Effector memory CD8-positive, alpha-beta T cell (primary cell): ENCODE results near the gene LIM2.

Source experiments
- ATAC-seq: fragments of 150-1000 bp; cut with Tn5 transposase; replicated peaks from 2 replicates; pipeline ENCODE4 v1.10.0; 2021; ENCODE audit warnings: mild to moderate bottlenecking, moderate library complexity
- DNase-seq, 3 experiments: peaks; one replicate each; pipeline ENCODE4 v3.0.0; 2021
- H3K27ac Mint-ChIP-seq, 2 donors: one replicate each; pipeline ENCODE4 v1.8.0; 2022; ENCODE audit warnings: mild to moderate bottlenecking in 2 of 2, mixed read lengths in 2 of 2, moderate library complexity in 2 of 2
- H3K27me3 Mint-ChIP-seq, 2 donors: one replicate each; pipeline ENCODE4 v1.8.0; 2022; ENCODE audit warnings: mixed read lengths in 2 of 2
- H3K36me3 Mint-ChIP-seq: one replicate; pipeline ENCODE4 v1.8.0; 2022; ENCODE audit warnings: mild to moderate bottlenecking, moderate library complexity, mixed read lengths; ENCODE audit not compliant: insufficient read depth
- H3K4me1 Mint-ChIP-seq, 2 donors: one replicate each; pipeline ENCODE4 v1.8.0; 2022; ENCODE audit warnings: low read depth in 2 of 2, mixed read lengths in 2 of 2
- H3K4me3 Mint-ChIP-seq, 2 donors: one replicate each; pipeline ENCODE4 v1.8.0; 2022; ENCODE audit warnings: mild to moderate bottlenecking in 2 of 2, mixed read lengths in 2 of 2, moderate library complexity in 2 of 2
- H3K9me3 Mint-ChIP-seq, 2 donors: one replicate each; pipeline ENCODE4 v1.8.0; 2022; ENCODE audit warnings: mixed read lengths in 2 of 2

Gene LIM2

GRCh38 chr19:51337141-51337860 lies 50.5 kb downstream of the LIM2 start:
- Mint-ChIP-seq H3K4me1 (peaks cover 14 to 23% of the 10 kb centered on the region in 2 donors), H3K9me3 (no peaks in the 10 kb centered on the region), H3K36me3 (peaks cover 8% of the 10 kb centered on the region), H3K4me3 (peak overlapping the region in 1 of 2 donors; percentile 95), H3K27ac (no peak overlapping the region), H3K27me3 (peaks cover 0 to 9% of the 10 kb centered on the region in 2 donors)
- ATAC-seq, result no peak
- no peak for DNase-seq

GRCh38 chr19:51333836-51334460 lies 53.8 kb downstream of the LIM2 start:
- peaks cover 27 to 43% of the 10 kb centered on the region in 2 donors for H3K27me3 Mint-ChIP-seq
- no peak for ATAC-seq
- H3K4me3 Mint-ChIP-seq, result no peak overlapping the region
- peaks cover 3% of the 10 kb centered on the region for H3K36me3 Mint-ChIP-seq
- H3K9me3 Mint-ChIP-seq, result peaks cover 0 to 1% of the 10 kb centered on the region in 2 donors
- DNase-seq, result no peak
- H3K4me1 Mint-ChIP-seq, result peaks cover 3 to 7% of the 10 kb centered on the region in 2 donors
- peak overlapping the region in 1 of 2 donors; percentile 44 for H3K27ac Mint-ChIP-seq

GRCh38 chr19:51331716-51332115 lies 56.1 kb downstream of the LIM2 start:
- H3K27me3 Mint-ChIP-seq, result peaks cover 43 to 65% of the 10 kb centered on the region in 2 donors
- no peak overlapping the region for H3K27ac Mint-ChIP-seq
- DNase-seq (no peak), ATAC-seq (no peak)
- H3K4me3 Mint-ChIP-seq, result no peak overlapping the region
- H3K9me3 Mint-ChIP-seq, result peaks cover 0 to 1% of the 10 kb centered on the region in 2 donors
- H3K4me1 Mint-ChIP-seq, result peaks cover 3 to 4% of the 10 kb centered on the region in 2 donors
- no peaks in the 10 kb centered on the region for H3K36me3 Mint-ChIP-seq

GRCh38 chr19:51331193-51331592 lies 56.6 kb downstream of the LIM2 start:
- DNase-seq, result no peak
- no peak overlapping the region for H3K4me3 Mint-ChIP-seq
- H3K27ac Mint-ChIP-seq, result no peak overlapping the region
- peaks cover 3 to 4% of the 10 kb centered on the region in 2 donors for H3K4me1 Mint-ChIP-seq
- H3K27me3 Mint-ChIP-seq, result peaks cover 44 to 70% of the 10 kb centered on the region in 2 donors
- H3K9me3 Mint-ChIP-seq, result peaks cover 0 to 1% of the 10 kb centered on the region in 2 donors
- ATAC-seq, result no peak
- no peaks in the 10 kb centered on the region for H3K36me3 Mint-ChIP-seq

- H3K27me3 Mint-ChIP-seq, result peaks cover 51 to 79% of the 10 kb centered on the region in 2 donors
- no peak overlapping the region for H3K27ac Mint-ChIP-seq
Measured at GRCh38 chr19:51330366-51330765, 57.4 kb downstream of the LIM2 start.

More at GRCh38 chr19:51330366-51330765, 57.4 kb downstream of the LIM2 start:
- Mint-ChIP-seq H3K9me3 (peaks cover 0 to 1% of the 10 kb centered on the region in 2 donors), H3K36me3 (no peaks in the 10 kb centered on the region), H3K4me1 (peaks cover 3 to 4% of the 10 kb centered on the region in 2 donors), H3K4me3 (no peak overlapping the region)
- DNase-seq (no peak), ATAC-seq (no peak)
